SKM-1 treated with dmso at 0.1 percent for 144 hours (cell line): ENCODE data around the gene EML6.

ENCODE experiments used
- DNase-seq: peaks from one replicate; lab custom pipeline; 2025; ENCODE audit not compliant: unreplicated experiment; lab: John Stamatoyannopoulos, UW

EML6 gene

GRCh38 chr2:54957321-54957999, 234.0 kb downstream of the EML6 start:
- DNase-seq: no peak

GRCh38 chr2:54958717-54959371, 235.4 kb downstream of the EML6 start:
- DNase-seq: no peak

- DNase-seq: no peak
Observed at GRCh38 chr2:54960164-54960563, 236.7 kb downstream of the EML6 start.

- DNase-seq: no peak
Observed at GRCh38 chr2:54962511-54962910, 239.0 kb downstream of the EML6 start.

GRCh38 chr2:54962935-54963440, 239.5 kb downstream of the EML6 start:
- no peak for DNase-seq

- DNase-seq: no peak
Observed at GRCh38 chr2:54963476-54963875, 240.0 kb downstream of the EML6 start.

- DNase-seq: no peak
Observed at GRCh38 chr2:54964271-54964670, 240.8 kb downstream of the EML6 start.

- DNase-seq: no peak
Observed at GRCh38 chr2:54964816-54965215, 241.4 kb downstream of the EML6 start.

GRCh38 chr2:54965425-54965824, 242.0 kb downstream of the EML6 start:
- DNase-seq: no peak

- no peak for DNase-seq
Observed at GRCh38 chr2:54966165-54966832, 242.8 kb downstream of the EML6 start.

GRCh38 chr2:54966837-54967236, 243.4 kb downstream of the EML6 start:
- DNase-seq: no peak

- no peak for DNase-seq
Observed at GRCh38 chr2:54967269-54967668, 243.8 kb downstream of the EML6 start.

GRCh38 chr2:54967759-54968365, 244.4 kb downstream of the EML6 start:
- no peak for DNase-seq

- no peak for DNase-seq
Observed at GRCh38 chr2:54968561-54969218, 245.2 kb downstream of the EML6 start.

- DNase-seq: no peak
Observed at GRCh38 chr2:54969295-54969939, 246.0 kb downstream of the EML6 start.

GRCh38 chr2:54969940-54970338, 246.5 kb downstream of the EML6 start:
- no peak for DNase-seq

- no peak for DNase-seq
Observed at GRCh38 chr2:54975175-54975574, 251.7 kb downstream of the EML6 start.

GRCh38 chr2:54975598-54976492, 252.4 kb downstream of the EML6 start:
- no peak for DNase-seq

GRCh38 chr2:54977149-54977548, 253.7 kb downstream of the EML6 start:
- DNase-seq: no peak
